H9 (cell line): ENCODE results near the gene ZNF319. TPM values are rescaled to one million over a fixed set of nuclear protein-coding genes. Genes with fewer than 3 reads are reported as not detected.

Experiments used
- DNase-seq: peaks from one replicate; pipeline ENCODE4 v3.0.0-alpha.2; 2017
- H2AFZ ChIP-seq: one replicate; pipeline ENCODE4 v1.6.1; 2013; ENCODE audit warnings: mild to moderate bottlenecking, low read length, control low read depth, moderate library complexity
- H2AK5ac ChIP-seq: 2 replicates; pipeline ENCODE4 v1.6.1; 2013; ENCODE audit warnings: low read length, control low read depth, mixed read lengths; ENCODE audit not compliant: insufficient read length
- H2BK120ac ChIP-seq: one replicate; pipeline ENCODE4 v1.6.1; 2013; ENCODE audit warnings: low read depth, mild to moderate bottlenecking, low read length, control low read depth, inconsistent platforms; ENCODE audit not compliant: poor library complexity, severe bottlenecking
- H2BK12ac ChIP-seq: 2 replicates; pipeline ENCODE4 v1.6.1; 2013; ENCODE audit warnings: low read length, control low read depth, mixed read lengths, low read depth; ENCODE audit not compliant: insufficient read length
- H2BK15ac ChIP-seq: 2 replicates; pipeline ENCODE4 v1.6.1; 2013; ENCODE audit warnings: low read depth, low read length, control low read depth
- H2BK20ac ChIP-seq: one replicate; pipeline ENCODE4 v1.6.1; 2013; ENCODE audit warnings: low read depth, mild to moderate bottlenecking, low read length, control low read depth, inconsistent platforms; ENCODE audit not compliant: poor library complexity, severe bottlenecking
- H2BK5ac ChIP-seq: 2 replicates; pipeline ENCODE4 v1.6.1; 2013; ENCODE audit warnings: low read length, control low read depth, mixed read lengths; ENCODE audit not compliant: insufficient read length
- H3K14ac ChIP-seq: 2 replicates; pipeline ENCODE4 v1.6.1; 2013; ENCODE audit warnings: low read length, control low read depth; ENCODE audit not compliant: insufficient read depth
- H3K18ac ChIP-seq: 2 replicates; pipeline ENCODE4 v1.6.1; 2013; ENCODE audit warnings: low read depth, mild to moderate bottlenecking, mixed read lengths, low read length, control low read depth; ENCODE audit not compliant: insufficient read length
- H3K23ac ChIP-seq: 2 replicates; pipeline ENCODE4 v1.6.1; 2013; ENCODE audit warnings: low read length, control low read depth, mixed read lengths, low read depth; ENCODE audit not compliant: insufficient read length
- H3K23me2 ChIP-seq: 2 replicates; pipeline ENCODE4 v1.6.1; 2013; ENCODE audit warnings: low read depth, mild to moderate bottlenecking, mixed read lengths, low read length, control low read depth; ENCODE audit not compliant: insufficient read length, poor library complexity, severe bottlenecking
- H3K27ac ChIP-seq: 2 replicates; pipeline ENCODE4 v1.5.1; 2013; ENCODE audit warnings: low read length, control low read depth, mixed read lengths, low read depth; ENCODE audit not compliant: insufficient read length
- H3K27me3 ChIP-seq: 2 replicates; pipeline ENCODE4 v1.6.1; 2013; ENCODE audit warnings: low read length, control low read depth, inconsistent platforms; ENCODE audit not compliant: insufficient read depth
- H3K4ac ChIP-seq: 2 replicates; pipeline ENCODE4 v1.6.1; 2013; ENCODE audit warnings: low read depth, mild to moderate bottlenecking, control low read depth, inconsistent platforms, low read length, moderate library complexity
- H3K4me1 ChIP-seq: 2 replicates; pipeline ENCODE4 v1.6.1; 2013; ENCODE audit warnings: low read length, control low read depth, inconsistent platforms; ENCODE audit not compliant: insufficient read depth
- H3K4me2 ChIP-seq: 2 replicates; pipeline ENCODE4 v1.6.1; 2013; ENCODE audit warnings: low read length, control low read depth, mixed read lengths; ENCODE audit not compliant: insufficient read length, insufficient read depth
- H3K56ac ChIP-seq: 2 replicates; pipeline ENCODE4 v1.6.1; 2013; ENCODE audit warnings: low read depth, mild to moderate bottlenecking, mixed read lengths, low read length, control low read depth; ENCODE audit not compliant: insufficient read length
- H3K79me1 ChIP-seq: 2 replicates; pipeline ENCODE4 v1.6.1; 2013; ENCODE audit warnings: low read depth, mild to moderate bottlenecking, moderate library complexity, low read length, control low read depth, inconsistent platforms; ENCODE audit not compliant: insufficient read depth, poor library complexity, severe bottlenecking
- H3K79me2 ChIP-seq: 2 replicates; pipeline ENCODE4 v1.6.1; 2013; ENCODE audit warnings: low read length, control low read depth, inconsistent platforms; ENCODE audit not compliant: insufficient read depth
- H3K9ac ChIP-seq: 2 replicates; pipeline ENCODE4 v1.6.1; 2013; ENCODE audit warnings: low read length, control low read depth, mixed read lengths; ENCODE audit not compliant: insufficient read length; ENCODE audit errors: extremely low read depth
- H3K9me3 ChIP-seq: one replicate; pipeline ENCODE4 v1.6.1; 2013; ENCODE audit warnings: low read depth, low read length, inconsistent platforms; ENCODE audit not compliant: control insufficient read depth
- H3T11ph ChIP-seq: one replicate; pipeline ENCODE4 v1.6.1; 2013; ENCODE audit warnings: mild to moderate bottlenecking, low read length, control low read depth, inconsistent platforms
- H4K20me1 ChIP-seq: one replicate; pipeline ENCODE4 v1.6.1; 2013; ENCODE audit not compliant: control insufficient read depth, insufficient read length, insufficient read depth
- H4K5ac ChIP-seq: 2 replicates; pipeline ENCODE4 v1.6.1; 2013; ENCODE audit warnings: low read depth, mild to moderate bottlenecking, mixed read lengths, low read length, control low read depth; ENCODE audit not compliant: insufficient read length
- H4K8ac ChIP-seq: replicated peaks from 2 replicates; pipeline ENCODE4 v1.6.1; 2013; ENCODE audit warnings: low read length, control low read depth, mixed read lengths, low read depth; ENCODE audit not compliant: insufficient read length
- H4K91ac ChIP-seq: 2 replicates; pipeline ENCODE4 v1.6.1; 2013; ENCODE audit warnings: low read depth, mild to moderate bottlenecking, moderate library complexity, mixed read lengths, low read length, control low read depth; ENCODE audit not compliant: insufficient read length
- H3K27ac Mint-ChIP-seq, 3 experiments: 2 replicates in 2 of 3; 3 replicates in 1 of 3; pipeline ENCODE4 v1.8.0; 2020 to 2021; ENCODE audit warnings: mixed read lengths in 3 of 3, mild to moderate bottlenecking in 1 of 3, moderate library complexity in 1 of 3
- H3K27me3 Mint-ChIP-seq: 2 replicates; pipeline ENCODE4 v1.8.0; 2021; ENCODE audit warnings: low read depth, mild to moderate bottlenecking, moderate library complexity, mixed read lengths
- H3K36me3 Mint-ChIP-seq, 3 experiments: 2 replicates in 2 of 3; 3 replicates in 1 of 3; pipeline ENCODE4 v1.8.0; 2020 to 2021; ENCODE audit warnings: low read depth in 3 of 3, mixed read lengths in 3 of 3; ENCODE audit not compliant: insufficient read depth in 1 of 3
- H3K4me1 Mint-ChIP-seq, 2 experiments: 2 replicates each; pipeline ENCODE4 v1.8.0; 2020; ENCODE audit warnings: mixed read lengths in 2 of 2
- H3K4me3 Mint-ChIP-seq, 2 experiments: 2 replicates in 1 of 2; 3 replicates in 1 of 2; pipeline ENCODE4 v1.8.0; 2020 to 2021; ENCODE audit warnings: mild to moderate bottlenecking in 2 of 2, mixed read lengths in 2 of 2, moderate library complexity in 1 of 2
- H3K9me3 Mint-ChIP-seq, 2 experiments: 2 replicates in 1 of 2; 3 replicates in 1 of 2; pipeline ENCODE4 v1.8.0; 2020; ENCODE audit warnings: mild to moderate bottlenecking in 2 of 2, mixed read lengths in 2 of 2, moderate library complexity in 1 of 2
- CTCF ChIP-seq: fragments of 200-600 bp; sonication (generic); conservative IDR thresholded peaks from 3 replicates; pipeline ENCODE4 v1.8.0; 2021; ENCODE audit warnings: antibody characterized with exemption, mild to moderate bottlenecking
- WGBS: extraction: QIAGEN DNeasy Blood & Tissue Kit; methylation state at CpG from one replicate; pipeline ENCODE4 v1.1.7; 2013; ENCODE audit warnings: missing lambda C conversion rate, low lambda C conversion rate, mixed read lengths; ENCODE audit not compliant: insufficient read length; ENCODE audit errors: extremely low coverage; 5-methylcytosine and 5-hydroxymethylcytosine counted together
- total RNA-seq: library from RNA; stranded (reverse); gene quantifications from 2 replicates; pipeline ENCODE4 v1.2.1, GENCODE V29; 2021

Gene ZNF319
- total RNA-seq, 1 experiment from 2014 or later = 5.6 TPM

- H2BK15ac ChIP-seq = no peak overlapping the region
- H3K79me2 ChIP-seq = no peaks in the 10 kb centered on the region
- no peak overlapping the region for H4K5ac ChIP-seq
- no CpG with 5 or more reads among the region's 9 CpGs for WGBS
- H3K4me2 ChIP-seq = no peak overlapping the region
- no peak overlapping the region for H3K27ac ChIP-seq
- no peak for DNase-seq
- H4K8ac ChIP-seq = no peak overlapping the region
- no peaks in the 10 kb centered on the region; the same call in 1 of the 2 replicates for H3K27me3 Mint-ChIP-seq
- H3K4me1 Mint-ChIP-seq = peaks cover 10 to 18% of the 10 kb centered on the region in 2 experiments; a peak in 3 of 4 replicates
- no peaks in the 10 kb centered on the region for H3K9me3 Mint-ChIP-seq
- H3K79me1 ChIP-seq = no peaks in the 10 kb centered on the region
- TF ChIP-seq CTCF = no peak
- no peaks in the 10 kb centered on the region for H3K4me1 ChIP-seq
- H3K9ac ChIP-seq = no peak overlapping the region
- H3K36me3 Mint-ChIP-seq = no peaks in the 10 kb centered on the region
- H2BK5ac ChIP-seq = no peak overlapping the region
- no peaks in the 10 kb centered on the region for H3K27me3 ChIP-seq
- no peak overlapping the region for H3K56ac ChIP-seq
- no peak overlapping the region for H3K23ac ChIP-seq
- H2BK20ac ChIP-seq = no peak overlapping the region
- H3K4me3 Mint-ChIP-seq = no peak overlapping the region
- no peak overlapping the region for H2BK120ac ChIP-seq
- no peaks in the 10 kb centered on the region for H4K20me1 ChIP-seq
- no peak overlapping the region for H2AFZ ChIP-seq
- H3K23me2 ChIP-seq = no peaks in the 10 kb centered on the region
- H3K9me3 ChIP-seq = no peaks in the 10 kb centered on the region
- H3K4ac ChIP-seq = no peak overlapping the region
- H3T11ph ChIP-seq = no peak overlapping the region
- H3K14ac ChIP-seq = no peak overlapping the region
- H2BK12ac ChIP-seq = no peak overlapping the region
- no peak overlapping the region for H3K18ac ChIP-seq
- peak overlapping the region in 1 of 3 experiments; percentile 40; a peak in 1 of 7 replicates for H3K27ac Mint-ChIP-seq
- H2AK5ac ChIP-seq = no peak overlapping the region
- no peak overlapping the region for H4K91ac ChIP-seq
Observed at GRCh38 chr16:57952909-57953308, 47.6 kb downstream of the ZNF319 start.
